ENCODE results near the gene TPM2. TPM values are rescaled to one million over a fixed set of nuclear protein-coding genes. Genes with fewer than 3 reads are reported as not detected.
A peak's percentile ranks its signal among the peaks of the same experiment; 100 is the strongest.

TPM2 gene
- total RNA-seq, 6 experiments from 2014 or later, result 1,810 to 3,557 (median 2,546) TPM

GRCh38 chr9:35734096-35734495 lies 44.4 kb upstream of the TPM2 start:
- peak; percentile 25 for DNase-seq
- peaks cover 8% of the 10 kb centered on the region for H3K27me3 Mint-ChIP-seq (ENCODE audit: insufficient read depth)
- no peak for TF ChIP-seq CTCF (IDR thresholded peaks at IDR 0.05)
- no peak overlapping the region; the same call in 1 of the 2 replicates for H3K27ac Mint-ChIP-seq
- H3K36me3 Mint-ChIP-seq (ENCODE audit: low read depth), result peaks cover 57% of the 10 kb centered on the region
- H3K4me3 Mint-ChIP-seq, result no peak overlapping the region; the same call in 1 of the 2 replicates
- H3K9me3 Mint-ChIP-seq, result no peaks in the 10 kb centered on the region
- H3K4me1 Mint-ChIP-seq (ENCODE audit: low read depth), result peaks cover 35% of the 10 kb centered on the region

- no peak overlapping the region; the same call in 1 of the 2 replicates for H3K4me3 Mint-ChIP-seq
- H3K27ac Mint-ChIP-seq, result no peak overlapping the region
- DNase-seq, result peak; percentile 72
- peaks cover 8% of the 10 kb centered on the region for H3K27me3 Mint-ChIP-seq (ENCODE audit: insufficient read depth)
- TF ChIP-seq CTCF (IDR thresholded peaks at IDR 0.05), result peak; percentile 53
- H3K4me1 Mint-ChIP-seq (ENCODE audit: low read depth), result peaks cover 35% of the 10 kb centered on the region
- H3K9me3 Mint-ChIP-seq, result no peaks in the 10 kb centered on the region
- peaks cover 50% of the 10 kb centered on the region for H3K36me3 Mint-ChIP-seq (ENCODE audit: low read depth)
These were observed 43.2 kb upstream of the TPM2 start for GRCh38 chr9:35732800-35733541.

- H3K27ac Mint-ChIP-seq, result no peak within 1 kb of the TSS
- H3K27me3 Mint-ChIP-seq (ENCODE audit: insufficient read depth), result peaks cover 8% of the 10 kb centered on the region
- 0 out of 2 replicates have a peak, but pooled peaks have one; percentile 19 for TF ChIP-seq CTCF (IDR thresholded peaks at IDR 0.05)
- peak; percentile 99 for DNase-seq
- H3K4me1 Mint-ChIP-seq (ENCODE audit: low read depth), result peaks cover 35% of the 10 kb centered on the region
- no peaks in the 10 kb centered on the region for H3K9me3 Mint-ChIP-seq
- H3K4me3 Mint-ChIP-seq, result no peak within 1 kb of the TSS; the same call in 1 of the 2 replicates
- peaks cover 43% of the 10 kb centered on the region for H3K36me3 Mint-ChIP-seq (ENCODE audit: low read depth)
These were observed 42.6 kb upstream of the TPM2 start, which contains the start of the genes CREB3 and TLN1 for GRCh38 chr9:35732185-35732799. TSS of gene CREB3 (plus strand) at chr9:35732666. CDS start at chr9:35732773, 107 bp downstream. TSS of gene TLN1 (minus strand) at chr9:35732195. CDS start at chr9:35725694, 6,501 bp downstream.

GRCh38 chr9:35731415-35732184 lies 41.9 kb upstream of the TPM2 start:
- Mint-ChIP-seq H3K9me3 (no peaks in the 10 kb centered on the region), H3K4me1 (ENCODE audit: low read depth) (peaks cover 35% of the 10 kb centered on the region), H3K27me3 (ENCODE audit: insufficient read depth) (peaks cover 8% of the 10 kb centered on the region), H3K36me3 (ENCODE audit: low read depth) (peaks cover 40% of the 10 kb centered on the region), H3K27ac (no peak overlapping the region), H3K4me3 (no peak overlapping the region; the same call in 1 of the 2 replicates)
- no peak for TF ChIP-seq CTCF (IDR thresholded peaks at IDR 0.05)
- DNase-seq, result no peak

GRCh38 chr9:35730486-35730854 lies 40.7 kb upstream of the TPM2 start:
- Mint-ChIP-seq H3K4me3 (no peak overlapping the region), H3K4me1 (ENCODE audit: low read depth) (peaks cover 26% of the 10 kb centered on the region)
- no peak for DNase-seq

More at GRCh38 chr9:35730486-35730854, 40.7 kb upstream of the TPM2 start:
- H3K27me3 Mint-ChIP-seq (ENCODE audit: insufficient read depth), result peaks cover 8% of the 10 kb centered on the region
- no peak overlapping the region for H3K27ac Mint-ChIP-seq
- no peak for TF ChIP-seq CTCF (IDR thresholded peaks at IDR 0.05)
- no peaks in the 10 kb centered on the region for H3K9me3 Mint-ChIP-seq
- peaks cover 40% of the 10 kb centered on the region for H3K36me3 Mint-ChIP-seq (ENCODE audit: low read depth)

All from HFFc6 (cell line).